Prostate gland (tissue), 2 donors: Measurements from ENCODE around the gene CACNG5.

Source experiments
- CTCF ChIP-seq, 4 experiments: fragments of 200-600 bp in 2 of 4; fragments of 450-650 bp in 2 of 4; sonication (generic) in 2 of 4; IDR thresholded peaks; 1 replicate in 3 of 4; 2 replicates in 1 of 4; pipeline ENCODE4 v1.5.1; 2016 to 2019; ENCODE audit warnings: antibody characterized with exemption in 4 of 4, mild to moderate bottlenecking in 2 of 4, moderate library complexity in 2 of 4
- POLR2A ChIP-seq: fragments of 450-650 bp; IDR thresholded peaks from one replicate; pipeline ENCODE4 v1.6.1; 2016; ENCODE audit warnings: antibody characterized with exemption, mild to moderate bottlenecking
- POLR2AphosphoS5 ChIP-seq: sonication (generic); formaldehyde crosslinking; IDR thresholded peaks from one replicate; pipeline ENCODE4 v1.6.1; 2017; ENCODE audit warnings: antibody characterized with exemption

DNA sequence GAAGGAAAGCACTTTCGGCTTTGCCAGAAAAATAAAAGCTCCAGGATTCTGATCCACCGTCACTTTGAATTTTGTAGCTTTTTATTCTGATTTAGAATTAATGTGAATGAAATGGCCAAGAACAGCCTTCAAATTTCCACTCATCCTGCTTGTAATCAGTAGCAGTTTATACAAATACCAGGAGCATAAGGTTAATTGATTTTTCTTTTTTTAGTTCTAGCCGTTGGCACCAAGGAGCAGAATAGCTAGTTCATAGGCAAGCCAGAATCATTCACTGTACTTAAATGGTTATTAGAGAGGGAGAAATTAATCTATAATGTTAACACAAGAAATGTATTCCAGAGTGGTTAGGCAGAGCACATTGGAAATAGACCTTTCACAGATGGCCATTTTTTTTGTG is 41.1 kb upstream of the CACNG5 start:
- no peak for TF ChIP-seq CTCF (IDR thresholded peaks at IDR 0.05)
- no peak for TF ChIP-seq POLR2A
- TF ChIP-seq POLR2AphosphoS5: no peak
